ENCODE measurements around the gene STMN1. TPM values are rescaled to one million over a fixed set of nuclear protein-coding genes. Genes with fewer than 3 reads are reported as not detected.
A peak's percentile ranks its signal among the peaks of the same experiment; 100 is the strongest.

STMN1 gene
- total and polyA plus RNA-seq, 3 donors from 2014 or later = 230 to 727 (median 393) TPM

- Histone ChIP-seq H3K4me3 (no peak overlapping the region), H3K36me3 (ENCODE audit: low read depth, missing control alignments) (no peaks in the 10 kb centered on the region), H3K4me1 (peaks cover 17% of the 10 kb centered on the region), H3K27ac (no peak overlapping the region), H3K27me3 (no peaks in the 10 kb centered on the region), H3K9me3 (no peaks in the 10 kb centered on the region)
- 78 to 82% methylated on average over 9 of the region's 9 CpGs for WGBS, 2 donors
- no peak for DNase-seq
- intact Hi-C loops (cut with DNase I; ENCODE audit: low total_unique reads) = no loop called here
- no peak for TF ChIP-seq POLR2A (IDR thresholded peaks at IDR 0.05)
Measured at GRCh38 chr1:25867210-25867991, 38.8 kb downstream of the STMN1 start.

- 69 to 74% methylated on average over 1 of the region's 1 CpG for WGBS, 2 donors
- Histone ChIP-seq H3K9me3 (no peaks in the 10 kb centered on the region), H3K4me1 (peaks cover 5% of the 10 kb centered on the region), H3K27me3 (no peaks in the 10 kb centered on the region), H3K4me3 (no peak overlapping the region), H3K27ac (no peak overlapping the region), H3K36me3 (ENCODE audit: low read depth, missing control alignments) (no peaks in the 10 kb centered on the region)
- intact Hi-C loops (cut with DNase I; ENCODE audit: low total_unique reads) = no loop called here
- no peak for DNase-seq
- TF ChIP-seq, protein P1, sequence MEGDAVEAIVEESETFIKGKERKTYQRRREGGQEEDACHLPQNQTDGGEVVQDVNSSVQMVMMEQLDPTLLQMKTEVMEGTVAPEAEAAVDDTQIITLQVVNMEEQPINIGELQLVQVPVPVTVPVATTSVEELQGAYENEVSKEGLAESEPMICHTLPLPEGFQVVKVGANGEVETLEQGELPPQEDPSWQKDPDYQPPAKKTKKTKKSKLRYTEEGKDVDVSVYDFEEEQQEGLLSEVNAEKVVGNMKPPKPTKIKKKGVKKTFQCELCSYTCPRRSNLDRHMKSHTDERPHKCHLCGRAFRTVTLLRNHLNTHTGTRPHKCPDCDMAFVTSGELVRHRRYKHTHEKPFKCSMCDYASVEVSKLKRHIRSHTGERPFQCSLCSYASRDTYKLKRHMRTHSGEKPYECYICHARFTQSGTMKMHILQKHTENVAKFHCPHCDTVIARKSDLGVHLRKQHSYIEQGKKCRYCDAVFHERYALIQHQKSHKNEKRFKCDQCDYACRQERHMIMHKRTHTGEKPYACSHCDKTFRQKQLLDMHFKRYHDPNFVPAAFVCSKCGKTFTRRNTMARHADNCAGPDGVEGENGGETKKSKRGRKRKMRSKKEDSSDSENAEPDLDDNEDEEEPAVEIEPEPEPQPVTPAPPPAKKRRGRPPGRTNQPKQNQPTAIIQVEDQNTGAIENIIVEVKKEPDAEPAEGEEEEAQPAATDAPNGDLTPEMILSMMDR (IDR thresholded peaks at IDR 0.05) = no peak
- no peak for TF ChIP-seq POLR2A (IDR thresholded peaks at IDR 0.05)
Measured at GRCh38 chr1:25866288-25866687, 39.9 kb downstream of the STMN1 start.

GRCh38 chr1:25864434-25864833 lies 41.8 kb downstream of the STMN1 start:
- WGBS, 2 donors = 91 to 93% methylated on average over 3 of the region's 3 CpGs
- no peak overlapping the region for H3K27ac ChIP-seq
- no peak for DNase-seq
- no peaks in the 10 kb centered on the region for H3K4me1 ChIP-seq
- intact Hi-C loops (cut with DNase I; ENCODE audit: low total_unique reads) = no loop called here
- H3K4me3 ChIP-seq = no peak overlapping the region
- H3K27me3 ChIP-seq = no peaks in the 10 kb centered on the region
- no peaks in the 10 kb centered on the region for H3K36me3 ChIP-seq (ENCODE audit: low read depth, missing control alignments)
- TF ChIP-seq POLR2A (IDR thresholded peaks at IDR 0.05) = no peak
- TF ChIP-seq, protein P1 (IDR thresholded peaks at IDR 0.05) = no peak
- no peaks in the 10 kb centered on the region for H3K9me3 ChIP-seq

DNA sequence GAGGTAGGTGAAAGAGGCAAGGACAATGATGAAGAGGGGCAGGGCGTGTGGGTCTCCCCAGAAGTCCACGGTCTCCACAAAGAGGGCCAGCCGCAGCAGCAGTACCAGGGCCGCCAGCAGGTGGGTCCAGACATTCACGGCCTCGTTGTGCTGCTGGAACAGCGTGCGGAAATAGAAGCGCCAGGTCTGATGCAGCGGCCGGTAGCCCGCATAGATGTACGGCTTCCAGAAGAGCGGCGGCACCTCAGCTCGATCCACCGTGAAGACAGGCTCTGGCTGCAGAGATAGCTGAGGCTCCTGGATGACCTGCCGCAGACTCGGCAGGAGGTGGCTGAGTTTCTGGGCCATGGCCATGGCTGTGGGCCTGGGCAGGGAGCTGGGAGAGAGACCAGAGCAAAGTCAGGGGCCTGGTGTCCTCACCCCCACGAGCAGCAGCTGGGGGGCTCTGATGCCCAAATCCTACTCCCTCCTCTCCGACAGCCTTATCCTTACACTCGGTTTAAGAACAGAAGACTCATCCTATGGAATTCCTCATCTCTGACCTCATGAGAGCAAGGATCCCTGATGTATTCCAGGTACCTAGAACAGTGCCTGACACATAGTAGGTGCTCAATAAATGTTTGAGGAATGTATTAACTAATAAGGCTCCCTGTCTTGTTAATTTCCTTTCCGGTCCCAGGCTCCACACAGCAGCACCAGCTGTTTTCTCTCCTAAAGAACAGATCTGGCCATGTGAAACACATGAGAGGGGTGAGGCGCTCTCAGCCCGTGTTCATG lies 42.5 kb downstream of the STMN1 start:
- Histone ChIP-seq H3K4me3 (no peak overlapping the region), H3K4me1 (peaks cover 2% of the 10 kb centered on the region), H3K9me3 (no peaks in the 10 kb centered on the region), H3K27me3 (no peaks in the 10 kb centered on the region), H3K36me3 (ENCODE audit: low read depth, missing control alignments) (no peaks in the 10 kb centered on the region), H3K27ac (no peak overlapping the region)
- WGBS, 2 donors = 88 to 89% methylated on average over 15 to 25 of the region's 25 CpGs
- peak; percentile 25 for DNase-seq
- intact Hi-C loops (cut with DNase I; ENCODE audit: low total_unique reads) = no loop called here
- TF ChIP-seq, protein P1 (IDR thresholded peaks at IDR 0.05) = no peak
- no peak for TF ChIP-seq POLR2A (IDR thresholded peaks at IDR 0.05)

GRCh38 chr1:25862785-25863485 lies 43.3 kb downstream of the STMN1 start:
- intact Hi-C loops (cut with DNase I; ENCODE audit: low total_unique reads) = no loop called here
- no peaks in the 10 kb centered on the region for H3K9me3 ChIP-seq
- WGBS, 2 donors = 90 to 96% methylated on average over 19 to 20 of the region's 20 CpGs
- H3K36me3 ChIP-seq (ENCODE audit: low read depth, missing control alignments) = no peaks in the 10 kb centered on the region
- H3K27ac ChIP-seq = no peak overlapping the region
- TF ChIP-seq, protein P1 (IDR thresholded peaks at IDR 0.05) = no peak
- H3K4me1 ChIP-seq = peaks cover 3% of the 10 kb centered on the region
- no peaks in the 10 kb centered on the region for H3K27me3 ChIP-seq
- H3K4me3 ChIP-seq = no peak overlapping the region
- DNase-seq = peak; percentile 13
